Esophagus squamous epithelium (tissue), 5 donors: Measurements from ENCODE around the gene ANO10. TPM values are rescaled to one million over a fixed set of nuclear protein-coding genes. Genes with fewer than 3 reads are reported as not detected.
"Not testable (repeated sequence)": the region's sequence is repeated elsewhere in the genome, so short reads cannot be mapped to it uniquely, and the experiment has no call there.

ENCODE experiments used
- DNase-seq: peaks from one replicate; lab custom pipeline; 2025; lab: John Stamatoyannopoulos, UW
- H3K27ac ChIP-seq, 4 donors: fragments of 200-600 bp; sonication (generic); one replicate each; pipeline ENCODE4 v1.5.1; 2016 to 2019; ENCODE audit warnings: mild to moderate bottlenecking in 1 of 4
- H3K27me3 ChIP-seq, 4 donors: fragments of 200-600 bp; sonication (generic); 1 replicate in 3 of 4; 2 replicates in 1 of 4; pipeline versions ENCODE4 v1.5.1 to v1.6.0; 2017 to 2021; ENCODE audit warnings: antibody characterized with exemption in 1 of 4
- H3K36me3 ChIP-seq, 3 donors: fragments of 200-600 bp; sonication (generic); one replicate each; pipeline ENCODE4 v1.5.1; 2016 to 2019
- H3K4me1 ChIP-seq, 3 donors: fragments of 200-600 bp; sonication (generic); one replicate each; pipeline ENCODE4 v1.5.1; 2017 to 2019
- H3K4me3 ChIP-seq, 4 donors: fragments of 200-600 bp; sonication (generic); 1 replicate in 3 of 4; 2 replicates in 1 of 4; pipeline ENCODE4 v1.5.1; 2016 to 2019; ENCODE audit warnings: mild to moderate bottlenecking in 2 of 4, moderate library complexity in 1 of 4
- H3K9me3 ChIP-seq, 3 donors: fragments of 200-600 bp; sonication (generic); one replicate each; pipeline ENCODE4 v1.5.1; 2016 to 2019
- CTCF ChIP-seq, 6 experiments: fragments of 450-650 bp in 4 of 6; fragments of 200-600 bp in 2 of 6; sonication (generic) in 2 of 6; IDR thresholded peaks; one replicate each; pipeline ENCODE4 v1.5.1; 2016 to 2019; ENCODE audit warnings: antibody characterized with exemption in 6 of 6, mild to moderate bottlenecking in 4 of 6, moderate library complexity in 4 of 6
- POLR2A ChIP-seq, 4 donors: fragments of 450-650 bp; IDR thresholded peaks; one replicate each; pipeline ENCODE4 v1.6.1; 2017; ENCODE audit warnings: antibody characterized with exemption in 4 of 4, mild to moderate bottlenecking in 4 of 4, moderate library complexity in 3 of 4
- WGBS, 2 donors: methylation state at CpG; one replicate each; pipeline ENCODE4 v1.1.5; 2018; 5-methylcytosine and 5-hydroxymethylcytosine counted together
- intact Hi-C: fragments of 100-400 bp; cut with DNase I; formaldehyde crosslinking; loops from one replicate; pipeline ENCODE4 v1.15.0; 2022
- total RNA-seq, 4 donors: library from RNA; depleted of rRNA; stranded (reverse); fragments of >200 nt; gene quantifications; one replicate each; pipeline ENCODE4 v1.1.0, GENCODE V29; 2016
- donor health status: DM: yes; HTN: yes; CAD: no.

The ANO10 gene
- total RNA-seq, 4 donors from 2014 or later = 18.5 to 22.3 (median 20.3) TPM

GRCh38 chr3:43465109-43465508, 156.7 kb downstream of the ANO10 start:
- TF ChIP-seq CTCF (IDR thresholded peaks at IDR 0.05) (no peak), POLR2A (IDR thresholded peaks at IDR 0.05) (no peak)
- no peaks in the 10 kb centered on the region for H3K4me1 ChIP-seq
- peaks cover 0 to 10% (median 0%) of the 10 kb centered on the region in 3 donors for H3K36me3 ChIP-seq
- H3K4me3 ChIP-seq = no peak overlapping the region
- DNase-seq = no peak
- H3K27ac ChIP-seq = no peak overlapping the region
- intact Hi-C loops = no loop called here
- peaks cover 0 to 4% (median 0%) of the 10 kb centered on the region in 3 donors for H3K9me3 ChIP-seq
- H3K27me3 ChIP-seq = no peaks in the 10 kb centered on the region

GRCh38 chr3:43462566-43462965, 159.2 kb downstream of the ANO10 start:
- H3K36me3 ChIP-seq, H3K4me3 ChIP-seq, H3K27me3 ChIP-seq, DNase-seq, intact Hi-C loops, H3K9me3 ChIP-seq, H3K4me1 ChIP-seq, H3K27ac ChIP-seq: not testable (repeated sequence)
- WGBS, 2 donors = 100% methylated on average over 1 of the region's 3 CpGs; no CpG with 5 or more reads in 1 of the 2 donors

- no peak overlapping the region for H3K27ac ChIP-seq
- TF ChIP-seq POLR2A (IDR thresholded peaks at IDR 0.05) (no peak), CTCF (IDR thresholded peaks at IDR 0.05) (no peak)
- no peak for DNase-seq
- no peaks in the 10 kb centered on the region for H3K4me1 ChIP-seq
- no peaks in the 10 kb centered on the region for H3K27me3 ChIP-seq
- H3K9me3 ChIP-seq = peaks cover 0 to 4% (median 0%) of the 10 kb centered on the region in 3 donors
- H3K4me3 ChIP-seq = no peak overlapping the region
- 92 to 95% methylated on average over 2 of the region's 2 CpGs for WGBS, 2 donors
- peaks cover 0 to 10% (median 0%) of the 10 kb centered on the region in 3 donors for H3K36me3 ChIP-seq
- intact Hi-C loops = no loop called here
These were observed 160.5 kb downstream of the ANO10 start for GRCh38 chr3:43461345-43461744.

- H3K9me3 ChIP-seq, H3K4me1 ChIP-seq, intact Hi-C loops, DNase-seq, H3K27ac ChIP-seq, H3K4me3 ChIP-seq, H3K36me3 ChIP-seq, H3K27me3 ChIP-seq: not testable (repeated sequence)
- 23 to 25% methylated on average over 1 of the region's 1 CpG for WGBS, 2 donors
These were observed 164.8 kb downstream of the ANO10 start for GRCh38 chr3:43457038-43457437.

GRCh38 chr3:43455233-43455632, 166.6 kb downstream of the ANO10 start:
- H3K27me3 ChIP-seq = no peaks in the 10 kb centered on the region
- intact Hi-C loops = no loop called here
- H3K4me3 ChIP-seq = no peak overlapping the region
- TF ChIP-seq CTCF (IDR thresholded peaks at IDR 0.05) (no peak), POLR2A (IDR thresholded peaks at IDR 0.05) (no peak)
- H3K9me3 ChIP-seq = no peaks in the 10 kb centered on the region
- 61 to 71% methylated on average over 1 of the region's 1 CpG for WGBS, 2 donors
- H3K36me3 ChIP-seq = no peaks in the 10 kb centered on the region
- DNase-seq = no peak
- H3K4me1 ChIP-seq = no peaks in the 10 kb centered on the region
- no peak overlapping the region for H3K27ac ChIP-seq

- DNase-seq = no peak
- no peak overlapping the region for H3K27ac ChIP-seq
- TF ChIP-seq CTCF (IDR thresholded peaks at IDR 0.05) (no peak), POLR2A (IDR thresholded peaks at IDR 0.05) (no peak)
- no peak overlapping the region for H3K4me3 ChIP-seq
- intact Hi-C loops = no loop called here
- H3K4me1 ChIP-seq = no peaks in the 10 kb centered on the region
- no peaks in the 10 kb centered on the region for H3K27me3 ChIP-seq
- H3K9me3 ChIP-seq = no peaks in the 10 kb centered on the region
- WGBS, 2 donors = 53 to 86% methylated on average over 1 of the region's 1 CpG
- H3K36me3 ChIP-seq = no peaks in the 10 kb centered on the region
These were observed 167.8 kb downstream of the ANO10 start for GRCh38 chr3:43453981-43454380.
